SK-N-SH (cell line): Measurements from ENCODE around the gene PTPN12. TPM values are rescaled to one million over a fixed set of nuclear protein-coding genes. Genes with fewer than 3 reads are reported as not detected.

Source experiments
- CTCF ChIA-PET: fragments of 300-600, 350-600 bp; formaldehyde crosslinking; extraction: SDS; loops from one replicate; lab custom pipeline; 2021; lab: Yijun Ruan, JAX
- POLR2A ChIA-PET: fragments of 350-600 bp; sonication (Branson Sonifier 250); formaldehyde crosslinking; extraction: SDS; loops from one replicate; lab custom pipeline; 2020; ENCODE audit warnings: antibody characterized with exemption, inconsistent platforms; lab: Yijun Ruan, JAX
- DNase-seq: peaks from one replicate; pipeline ENCODE4 v3.0.0; 2012
- H2AFZ ChIP-seq: fragments of 200-600 bp; sonication (generic); 2 replicates; pipeline ENCODE4 v1.8.1; 2016; ENCODE audit warnings: antibody characterized with exemption, mild to moderate bottlenecking, low read depth
- H3F3A ChIP-seq: fragments of 200-600 bp; sonication (generic); replicated peaks from 2 replicates; pipeline ENCODE3; 2016; ENCODE audit warnings: antibody characterized with exemption, mild to moderate bottlenecking; ENCODE audit not compliant: insufficient read depth
- H3K27ac ChIP-seq, 2 experiments: fragments of 200-500 bp in 1 of 2; fragments of 200-600 bp in 1 of 2; sonication (Bioruptor generic) in 1 of 2; sonication (generic), shearing (Covaris generic) in 1 of 2; 2 replicates each; pipeline versions ENCODE4 v1.5.1 to v1.6.1; 2014 to 2016; ENCODE audit warnings: low read depth in 2 of 2, inconsistent platforms in 1 of 2, low read length in 1 of 2, mild to moderate bottlenecking in 1 of 2, mixed read lengths in 1 of 2
- H3K27me3 ChIP-seq: fragments of 200-600 bp; sonication (generic), shearing (Covaris generic); 2 replicates; pipeline ENCODE4 v1.6.1; 2016; ENCODE audit warnings: mixed run types; ENCODE audit not compliant: insufficient read depth
- H3K36me3 ChIP-seq, 2 experiments: fragments of 200-500 bp in 1 of 2; fragments of 200-600 bp in 1 of 2; sonication (Bioruptor generic) in 1 of 2; sonication (generic) in 1 of 2; replicated peaks in 1 of 2; 2 replicates each; pipeline versions ENCODE3 to v1.5.1; 2014 to 2016; ENCODE audit warnings: low read length in 1 of 2, mild to moderate bottlenecking in 1 of 2; ENCODE audit not compliant: insufficient read depth in 2 of 2, control insufficient read depth in 1 of 2
- H3K4me1 ChIP-seq, 2 experiments: fragments of 200-500 bp in 1 of 2; fragments of 200-600 bp in 1 of 2; sonication (Bioruptor generic) in 1 of 2; sonication (generic), shearing (Covaris generic) in 1 of 2; 2 replicates each; pipeline versions ENCODE4 v1.5.1 to v1.6.1; 2014 to 2016; ENCODE audit warnings: low read depth in 1 of 2, low read length in 1 of 2, mixed run types in 1 of 2; ENCODE audit not compliant: insufficient read depth in 2 of 2, control insufficient read depth in 1 of 2
- H3K4me2 ChIP-seq: fragments of 200-600 bp; sonication (generic), shearing (Covaris generic); 2 replicates; pipeline ENCODE4 v1.6.1; 2017; ENCODE audit warnings: mixed run types
- H3K4me3 ChIP-seq, 2 experiments: fragments of 200-500 bp in 1 of 2; fragments of 200-600 bp in 1 of 2; sonication (Bioruptor generic) in 1 of 2; sonication (generic), shearing (Covaris generic) in 1 of 2; 2 replicates each; pipeline versions ENCODE4 v1.5.1 to v1.8.1; 2014 to 2016; ENCODE audit warnings: low read depth in 2 of 2, inconsistent platforms in 1 of 2, low read length in 1 of 2, mild to moderate bottlenecking in 1 of 2, mixed read lengths in 1 of 2, moderate library complexity in 1 of 2
- H3K79me2 ChIP-seq: fragments of 200-600 bp; sonication (generic); 2 replicates; pipeline ENCODE4 v1.8.1; 2017; ENCODE audit warnings: mild to moderate bottlenecking; ENCODE audit not compliant: insufficient read depth
- H3K9ac ChIP-seq: fragments of 200-600 bp; sonication (generic); 2 replicates; pipeline ENCODE4 v1.6.1; 2017; ENCODE audit warnings: mixed run types
- H3K9me2 ChIP-seq: fragments of 200-600 bp; sonication (generic); 2 replicates; pipeline ENCODE4 v1.6.1; 2017; ENCODE audit warnings: mixed run types
- H3K9me3 ChIP-seq: fragments of 200-600 bp; sonication (generic); 2 replicates; pipeline ENCODE4 v1.6.1; 2017; ENCODE audit warnings: mixed run types, mild to moderate bottlenecking, moderate library complexity
- H4K20me1 ChIP-seq: fragments of 200-600 bp; sonication (generic); 2 replicates; pipeline ENCODE4 v1.6.1; 2017; ENCODE audit warnings: mild to moderate bottlenecking, mixed run types; ENCODE audit not compliant: insufficient read depth
- FOSL2 ChIP-seq: IDR thresholded peaks from 2 replicates; pipeline ENCODE4 v1.4.0; 2012; ENCODE audit warnings: low read depth, mild to moderate bottlenecking, moderate library complexity, borderline replicate concordance
- GABPA ChIP-seq: IDR thresholded peaks from 2 replicates; pipeline ENCODE4 v1.4.0; 2012; ENCODE audit warnings: low read depth, mild to moderate bottlenecking
- JUND ChIP-seq: IDR thresholded peaks from 2 replicates; pipeline ENCODE4 v1.4.0; 2012
- MEF2A ChIP-seq: IDR thresholded peaks from 2 replicates; pipeline ENCODE4 v1.4.0; 2012; ENCODE audit warnings: low read depth, borderline replicate concordance
- NFIC ChIP-seq: IDR thresholded peaks from 2 replicates; pipeline ENCODE4 v1.4.0; 2012; ENCODE audit warnings: borderline replicate concordance
- POLR2AphosphoS5 ChIP-seq: IDR thresholded peaks from 2 replicates; pipeline ENCODE4 v1.6.1; 2012; ENCODE audit warnings: low read depth, low read length
- RAD21 ChIP-seq: IDR thresholded peaks from 2 replicates; pipeline ENCODE4 v1.6.1; 2012; ENCODE audit warnings: mild to moderate bottlenecking, low read length
- WGBS: methylation state at CpG from one replicate; pipeline ENCODE4 v1.1.6; 2017; ENCODE audit warnings: low lambda C conversion rate; 5-methylcytosine and 5-hydroxymethylcytosine counted together
- polyA plus RNA-seq, 3 experiments: library from polyadenylated mRNA; depleted of rRNA; stranded (reverse); fragments of >200 nt; gene quantifications; 2 replicates each; pipeline ENCODE4 v1.2.3, GENCODE V29; 2012
- TF ChIP-seq, protein P1 (sequence below): IDR thresholded peaks from 2 replicates; pipeline ENCODE4 v1.4.0; 2012; ENCODE audit warnings: low read depth
- TF ChIP-seq, protein P2 (sequence below): IDR thresholded peaks from 2 replicates; pipeline ENCODE4 v1.4.0; 2012; ENCODE audit warnings: low read depth, borderline replicate concordance
- TF ChIP-seq, protein P3 (sequence below): IDR thresholded peaks from 2 replicates; pipeline ENCODE4; 2012

PTPN12 gene
- polyA plus RNA-seq, 1 of the 3 experiments (the other 2 are of a cell fraction), result 23.3 TPM

DNA sequence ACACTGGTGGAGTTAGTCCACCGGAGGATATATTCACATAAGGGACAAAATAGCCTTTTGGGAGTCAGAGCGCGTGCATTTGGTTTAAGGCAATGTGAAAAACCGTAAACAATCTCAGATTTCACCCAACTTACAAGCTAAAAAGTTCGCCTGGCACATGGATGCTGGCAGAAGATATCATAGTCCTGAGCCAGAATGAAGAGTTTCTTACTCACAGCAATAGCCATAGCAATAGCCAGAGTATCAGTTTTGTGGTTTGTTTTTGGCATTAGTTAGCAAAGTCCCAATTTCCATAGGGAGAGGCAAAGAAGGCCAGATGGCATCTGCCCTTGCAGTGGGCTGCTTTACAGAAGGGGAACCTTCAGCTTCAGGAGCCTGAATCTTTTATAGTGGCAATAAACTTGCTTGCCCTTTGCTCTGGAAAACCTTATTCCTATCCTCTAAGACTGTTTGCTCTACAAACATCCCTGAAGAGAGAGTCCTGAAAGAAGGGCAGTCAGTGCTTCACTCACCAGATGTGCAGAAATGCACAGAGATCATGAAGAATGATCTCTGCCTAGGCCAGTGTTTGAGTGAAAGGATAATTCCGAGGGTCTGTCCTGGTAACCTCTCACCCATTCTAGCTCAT lies 130.5 kb downstream of the PTPN12 start:
- Histone ChIP-seq H3K36me3 (peaks cover 0 to 21% of the 10 kb centered on the region in 2 experiments), H3K4me2 (no peak overlapping the region), H3K9ac (no peak overlapping the region), H4K20me1 (peaks cover 3% of the 10 kb centered on the region; the same call in 1 of the 2 replicates), H3K9me3 (no peaks in the 10 kb centered on the region), H2AFZ (no peak overlapping the region), H3K9me2 (no peaks in the 10 kb centered on the region), H3K4me1 (no peaks in the 10 kb centered on the region), H3K27ac (no peak overlapping the region), H3K4me3 (no peak overlapping the region), H3K79me2 (no peaks in the 10 kb centered on the region), H3F3A (peaks cover 4% of the 10 kb centered on the region), H3K27me3 (no peaks in the 10 kb centered on the region)
- WGBS, result 96% methylated on average over 6 of the region's 6 CpGs
- POLR2A ChIA-PET, result no interaction called here
- CTCF ChIA-PET, result interaction anchor here (0.9 to 5.8 kb wide), 5 partner anchors 9 to 273 kb away, joined by 3 to 32 read pairs (median 12); no protein-coding TSS in a partner anchor
- no peak for DNase-seq
- TF ChIP-seq POLR2AphosphoS5, result no peak
- TF ChIP-seq, protein P1, sequence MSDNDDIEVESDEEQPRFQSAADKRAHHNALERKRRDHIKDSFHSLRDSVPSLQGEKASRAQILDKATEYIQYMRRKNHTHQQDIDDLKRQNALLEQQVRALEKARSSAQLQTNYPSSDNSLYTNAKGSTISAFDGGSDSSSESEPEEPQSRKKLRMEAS, result no peak

DNA sequence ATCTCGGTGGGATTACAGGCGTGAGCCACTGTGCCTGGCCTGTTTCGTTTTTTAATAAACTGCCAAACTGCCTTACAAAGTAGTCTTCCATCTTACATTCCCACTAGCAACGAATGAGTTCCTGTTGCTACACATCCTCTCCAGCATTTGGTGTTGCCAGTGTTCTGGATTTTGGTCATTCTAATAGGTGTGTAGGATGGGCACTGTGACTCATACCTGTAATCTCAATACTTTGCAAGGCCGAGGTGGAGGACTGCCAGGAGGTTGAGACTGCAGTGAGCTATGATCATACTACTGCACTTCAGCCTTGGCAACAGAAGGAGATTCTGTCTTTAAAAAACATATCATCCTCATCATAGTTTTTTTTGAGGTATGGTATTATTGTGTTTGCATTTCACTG lies 137.8 kb downstream of the PTPN12 start:
- CTCF ChIA-PET, result interaction anchor here (1.0 to 3.7 kb wide), 5 partner anchors 10 to 124 kb away, joined by 4 to 25 read pairs (median 15); partner anchors contain the start of genes PHTF2 and TMEM60
- Histone ChIP-seq H3K9ac (no peak overlapping the region), H3K4me1 (no peaks in the 10 kb centered on the region), H3K4me3 (no peak overlapping the region), H3K9me2 (no peaks in the 10 kb centered on the region), H3K27me3 (no peaks in the 10 kb centered on the region), H3K9me3 (no peaks in the 10 kb centered on the region), H3K4me2 (no peak overlapping the region), H3K27ac (no peak overlapping the region), H4K20me1 (no peaks in the 10 kb centered on the region), H3K36me3 (peaks cover 0 to 11% of the 10 kb centered on the region in 2 experiments), H2AFZ (no peak overlapping the region), H3F3A (peaks cover 29% of the 10 kb centered on the region), H3K79me2 (no peaks in the 10 kb centered on the region; the same call in 1 of the 2 replicates)
- 78% methylated on average over 5 of the region's 5 CpGs for WGBS
- TF ChIP-seq MEF2A (no peak), NFIC (0 out of 2 replicates have a peak, but pooled peaks have one; percentile 34), RAD21 (no peak), FOSL2 (peak; percentile 39; the same call in 1 of the 2 replicates), POLR2AphosphoS5 (no peak), GABPA (no peak), JUND (0 out of 2 replicates have a peak, but pooled peaks have one; percentile 18)
- TF ChIP-seq, protein P2, sequence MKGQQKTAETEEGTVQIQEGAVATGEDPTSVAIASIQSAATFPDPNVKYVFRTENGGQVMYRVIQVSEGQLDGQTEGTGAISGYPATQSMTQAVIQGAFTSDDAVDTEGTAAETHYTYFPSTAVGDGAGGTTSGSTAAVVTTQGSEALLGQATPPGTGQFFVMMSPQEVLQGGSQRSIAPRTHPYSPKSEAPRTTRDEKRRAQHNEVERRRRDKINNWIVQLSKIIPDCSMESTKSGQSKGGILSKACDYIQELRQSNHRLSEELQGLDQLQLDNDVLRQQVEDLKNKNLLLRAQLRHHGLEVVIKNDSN, result no peak
- TF ChIP-seq, protein P1, result no peak
- TF ChIP-seq, protein P3, sequence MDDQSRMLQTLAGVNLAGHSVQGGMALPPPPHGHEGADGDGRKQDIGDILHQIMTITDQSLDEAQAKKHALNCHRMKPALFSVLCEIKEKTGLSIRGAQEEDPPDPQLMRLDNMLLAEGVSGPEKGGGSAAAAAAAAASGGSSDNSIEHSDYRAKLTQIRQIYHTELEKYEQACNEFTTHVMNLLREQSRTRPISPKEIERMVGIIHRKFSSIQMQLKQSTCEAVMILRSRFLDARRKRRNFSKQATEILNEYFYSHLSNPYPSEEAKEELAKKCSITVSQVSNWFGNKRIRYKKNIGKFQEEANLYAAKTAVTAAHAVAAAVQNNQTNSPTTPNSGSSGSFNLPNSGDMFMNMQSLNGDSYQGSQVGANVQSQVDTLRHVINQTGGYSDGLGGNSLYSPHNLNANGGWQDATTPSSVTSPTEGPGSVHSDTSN, result no peak
- DNase-seq, result no peak
- POLR2A ChIA-PET, result no interaction called here
